Stimulated activated naive CD4-positive, alpha-beta T cell (primary cell): Measurements from ENCODE around the gene GPRIN1.
"Not testable (repeated sequence)": the region's sequence is repeated elsewhere in the genome, so short reads cannot be mapped to it uniquely, and the experiment has no call there.

Experiments
- DNase-seq, 6 experiments: peaks; one replicate each; lab custom pipeline; 2025; lab: John Stamatoyannopoulos, UW

The GPRIN1 gene

DNA sequence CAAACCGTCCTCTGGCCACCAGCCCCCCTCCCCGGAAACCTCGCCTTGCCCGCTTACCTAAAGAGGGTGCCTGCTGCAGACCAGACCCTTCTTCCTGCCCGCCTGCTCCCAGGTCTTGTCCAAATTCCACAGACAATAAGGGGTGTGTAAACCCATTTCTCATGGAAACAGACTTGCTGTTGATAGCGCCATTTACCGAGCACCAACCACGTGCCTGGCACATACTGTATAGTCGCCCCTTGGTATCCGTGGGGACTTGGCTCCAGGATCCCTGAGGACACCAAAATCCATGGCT, 35.7 kb downstream of the GPRIN1 start:
- DNase-seq = no peak

DNA sequence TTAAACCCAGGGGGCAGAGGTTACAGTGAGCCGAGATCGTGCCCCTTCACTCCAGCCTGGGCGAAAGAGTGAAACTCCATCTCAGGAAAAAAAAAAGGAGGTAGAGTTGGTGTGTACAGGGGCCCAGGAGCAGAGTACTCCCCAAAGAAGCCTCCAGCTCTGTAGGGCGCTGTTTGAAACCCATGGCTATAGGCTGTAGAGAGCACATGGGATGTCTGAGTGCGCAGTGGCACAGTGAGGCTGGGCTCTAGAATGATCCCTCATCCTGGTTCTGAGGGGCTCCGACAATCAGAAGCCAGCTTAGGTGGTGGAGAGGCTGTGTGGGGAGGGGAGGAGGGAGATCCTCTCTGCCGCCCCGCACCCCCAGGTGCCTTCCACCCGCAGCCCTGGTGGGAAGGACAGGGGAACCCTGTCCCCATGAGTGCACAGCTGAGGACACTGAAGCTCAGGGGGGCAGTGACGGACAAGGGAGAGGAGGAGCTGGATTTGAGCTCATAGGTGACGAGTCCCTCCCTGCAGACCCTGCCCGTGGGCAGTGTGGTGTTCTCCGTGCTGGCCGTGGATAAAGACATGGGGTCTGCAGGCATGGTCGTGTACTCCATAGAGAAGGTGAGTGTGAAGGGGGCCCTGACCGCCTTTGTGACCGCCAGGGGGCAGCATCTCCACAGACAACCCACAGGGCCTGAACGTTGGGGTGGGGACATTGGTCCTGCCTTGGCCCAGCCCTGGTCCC, 36.2 kb downstream of the GPRIN1 start:
- DNase-seq = peak; percentile 22 to 81 (median 64)

DNA sequence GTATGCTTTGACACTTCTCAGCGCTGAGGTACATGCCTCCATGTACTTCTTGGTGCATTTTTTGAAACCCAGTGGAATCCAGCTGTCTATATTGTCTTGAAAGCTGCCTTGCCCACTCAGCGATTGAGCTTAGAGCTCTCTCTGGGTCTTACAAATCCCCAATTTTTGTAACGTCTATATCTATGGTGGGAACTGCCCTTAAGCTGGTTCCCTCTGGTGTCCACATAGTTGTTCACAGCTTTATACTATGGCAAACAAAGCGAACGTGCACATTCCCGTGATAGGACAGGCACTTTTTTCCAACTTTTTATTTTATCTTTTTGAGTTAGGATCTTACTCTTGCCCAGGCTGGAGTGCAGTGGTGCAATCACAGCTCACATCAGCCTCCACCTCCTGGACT, 39.9 kb downstream of the GPRIN1 start:
- no peak for DNase-seq

DNA sequence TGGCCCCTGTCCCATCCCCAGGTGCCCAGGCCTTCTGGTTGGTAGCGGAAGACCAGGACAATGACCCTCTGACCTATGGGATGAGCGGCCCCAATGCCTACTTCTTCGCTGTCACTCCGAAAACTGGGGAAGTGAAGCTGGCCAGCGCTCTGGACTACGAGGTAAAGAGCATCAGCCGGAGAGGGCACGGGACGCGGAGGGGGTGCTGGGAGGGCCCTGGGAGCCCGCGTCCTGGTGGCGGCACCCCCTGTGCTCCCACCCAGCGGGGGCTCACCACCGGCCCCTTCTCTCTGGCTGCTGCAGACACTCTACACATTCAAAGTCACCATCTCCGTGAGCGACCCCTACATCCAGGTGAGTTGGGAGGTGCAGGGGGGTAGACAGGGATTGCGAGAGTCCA, 41.3 kb downstream of the GPRIN1 start:
- no peak for DNase-seq

DNA sequence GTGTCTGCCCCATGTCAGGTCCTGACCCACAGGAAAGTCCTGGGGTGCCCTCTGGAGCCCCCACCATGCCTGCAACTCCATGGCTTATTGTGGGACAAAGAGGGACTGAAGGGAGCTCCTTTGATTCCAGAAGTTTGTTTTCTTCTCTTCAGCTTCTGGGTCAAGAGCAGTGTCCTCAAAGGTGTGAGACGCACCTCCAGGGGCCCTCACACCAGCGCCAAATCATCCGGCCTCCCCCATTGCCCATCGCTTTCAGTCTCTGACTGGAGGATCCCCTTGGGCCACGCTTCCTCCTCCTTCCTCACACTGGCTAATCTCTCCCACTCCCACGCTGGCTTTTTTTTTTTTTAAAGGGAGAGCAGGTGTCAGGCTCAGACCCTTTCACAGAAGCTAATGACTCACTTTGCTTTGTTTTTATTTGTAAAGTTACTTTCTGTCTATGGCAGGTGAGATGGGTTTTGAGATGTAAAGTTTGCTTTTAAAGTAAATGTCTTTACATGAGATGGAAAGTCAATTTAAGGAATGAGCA, 44.1 kb downstream of the GPRIN1 start:
- DNase-seq = no peak

DNA sequence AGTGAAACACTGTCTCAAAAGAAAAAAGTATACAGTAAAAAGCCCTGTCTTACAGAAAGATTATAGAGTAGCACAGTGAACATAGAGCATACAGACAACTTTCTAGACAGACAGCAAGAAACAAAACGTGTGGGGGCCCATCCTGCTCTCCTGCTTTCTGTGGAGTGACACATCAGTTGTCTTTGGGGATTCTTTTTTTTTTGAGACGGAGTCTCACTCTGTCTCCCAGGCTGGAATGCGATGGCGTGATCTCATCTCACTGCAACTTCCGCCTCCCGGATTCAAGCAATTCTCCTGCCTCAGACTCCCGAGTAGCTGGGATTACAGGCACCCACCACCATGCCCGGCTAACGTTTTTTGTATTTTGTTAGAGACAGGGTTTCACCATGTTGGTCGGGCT, 46.0 kb downstream of the GPRIN1 start:
- DNase-seq = no peak

DNA sequence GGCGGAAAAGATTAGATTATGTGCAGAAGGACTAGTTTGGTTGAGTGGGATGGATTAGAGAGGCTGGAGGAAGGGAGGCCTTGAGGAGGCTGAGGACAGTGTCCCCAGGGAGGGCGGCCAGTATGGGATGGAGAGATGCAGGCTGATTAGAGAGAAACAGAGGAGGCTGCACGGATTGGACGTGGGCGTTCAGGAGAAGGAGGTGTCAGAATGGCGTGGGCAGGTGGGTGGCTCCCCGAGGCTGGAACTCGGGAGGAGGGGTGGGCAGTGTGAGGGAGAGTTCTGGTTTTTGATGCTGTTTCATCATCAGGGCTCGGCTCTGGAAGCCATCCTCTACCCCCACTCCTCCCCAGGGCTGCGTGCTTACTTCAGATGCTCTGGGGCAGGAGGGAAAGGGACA, 47.8 kb downstream of the GPRIN1 start:
- DNase-seq = no peak

DNA sequence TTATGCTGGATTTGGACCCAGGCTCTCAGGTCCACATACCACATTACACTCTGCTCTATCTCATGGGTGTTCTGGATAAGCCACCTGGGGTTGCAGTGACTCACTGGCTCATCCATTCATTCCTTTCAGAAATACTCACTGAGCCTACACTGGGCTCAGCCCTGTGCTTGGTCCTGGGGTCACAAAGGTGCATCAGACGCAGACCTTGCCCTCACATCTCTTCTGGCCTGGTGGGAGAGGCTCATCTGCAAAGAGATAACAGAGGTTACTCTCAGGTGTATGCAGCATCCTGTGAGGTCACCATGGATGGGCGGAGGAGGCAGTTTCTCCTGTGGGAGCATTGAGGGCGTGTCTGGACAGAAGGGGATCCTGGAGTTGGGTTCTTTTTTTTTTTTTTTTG, 48.7 kb downstream of the GPRIN1 start:
- no peak for DNase-seq

DNA sequence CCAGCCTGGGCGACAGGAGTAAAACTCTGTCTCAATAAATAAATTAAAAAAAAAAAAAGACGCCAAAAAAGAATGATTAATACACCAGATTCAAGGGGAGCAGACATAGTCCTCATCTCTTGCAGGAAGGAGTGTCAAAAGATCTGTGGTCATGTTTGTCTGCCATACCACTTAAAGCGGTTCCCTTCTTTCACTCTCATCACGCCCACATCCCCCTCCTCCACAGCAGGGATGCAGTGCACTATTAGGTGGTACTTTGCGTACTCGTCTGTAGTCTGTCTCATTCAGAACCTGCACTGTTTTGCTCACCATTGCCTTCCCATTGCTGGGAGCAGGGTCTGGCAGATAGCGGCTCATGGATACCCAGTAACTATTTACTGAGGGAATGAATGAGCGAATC, 49.6 kb downstream of the GPRIN1 start:
- DNase-seq = peak in 2 of 6 experiments; percentile 11

DNA sequence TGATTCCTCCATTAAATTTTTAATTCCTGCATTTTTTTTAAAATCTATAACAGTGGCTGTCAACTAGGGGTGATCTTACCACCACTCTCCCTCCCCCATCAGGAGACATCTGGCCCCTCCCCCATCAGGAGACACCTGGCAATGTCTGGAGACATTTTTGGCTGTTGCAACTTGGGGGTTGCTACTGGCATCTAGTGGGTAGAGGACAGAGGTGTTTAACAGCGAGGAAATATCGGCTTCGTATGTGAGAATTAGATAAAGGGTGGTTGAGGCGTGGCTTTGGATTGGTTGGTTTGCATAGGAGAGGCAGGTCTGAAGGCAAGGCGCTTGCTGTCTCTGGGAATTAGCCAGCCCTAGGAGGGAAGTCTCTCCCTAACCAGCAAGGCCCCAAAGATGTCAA, 50.3 kb downstream of the GPRIN1 start:
- peak in 5 of 6 experiments; percentile 7 to 45 (median 26) for DNase-seq

DNA sequence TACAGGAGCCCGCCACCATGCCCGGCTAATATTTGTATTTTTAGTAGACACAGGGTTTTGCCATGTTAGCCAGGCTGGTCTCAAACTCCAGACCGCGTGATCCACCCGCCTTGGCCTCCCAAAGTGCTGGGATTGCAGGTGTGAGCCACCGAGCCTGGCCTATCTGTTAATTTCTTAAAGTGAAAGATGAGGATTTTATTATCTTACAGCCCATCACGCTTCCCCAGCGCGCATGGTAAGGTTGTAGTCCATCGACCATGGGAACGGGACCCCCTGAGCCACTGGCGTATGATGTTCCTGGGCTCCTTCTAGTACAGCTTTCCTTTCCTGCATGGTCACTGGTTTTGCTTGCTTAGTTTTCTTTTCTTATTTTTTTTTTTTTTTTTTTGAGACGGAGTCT, 52.1 kb downstream of the GPRIN1 start:
- DNase-seq = no peak

DNA sequence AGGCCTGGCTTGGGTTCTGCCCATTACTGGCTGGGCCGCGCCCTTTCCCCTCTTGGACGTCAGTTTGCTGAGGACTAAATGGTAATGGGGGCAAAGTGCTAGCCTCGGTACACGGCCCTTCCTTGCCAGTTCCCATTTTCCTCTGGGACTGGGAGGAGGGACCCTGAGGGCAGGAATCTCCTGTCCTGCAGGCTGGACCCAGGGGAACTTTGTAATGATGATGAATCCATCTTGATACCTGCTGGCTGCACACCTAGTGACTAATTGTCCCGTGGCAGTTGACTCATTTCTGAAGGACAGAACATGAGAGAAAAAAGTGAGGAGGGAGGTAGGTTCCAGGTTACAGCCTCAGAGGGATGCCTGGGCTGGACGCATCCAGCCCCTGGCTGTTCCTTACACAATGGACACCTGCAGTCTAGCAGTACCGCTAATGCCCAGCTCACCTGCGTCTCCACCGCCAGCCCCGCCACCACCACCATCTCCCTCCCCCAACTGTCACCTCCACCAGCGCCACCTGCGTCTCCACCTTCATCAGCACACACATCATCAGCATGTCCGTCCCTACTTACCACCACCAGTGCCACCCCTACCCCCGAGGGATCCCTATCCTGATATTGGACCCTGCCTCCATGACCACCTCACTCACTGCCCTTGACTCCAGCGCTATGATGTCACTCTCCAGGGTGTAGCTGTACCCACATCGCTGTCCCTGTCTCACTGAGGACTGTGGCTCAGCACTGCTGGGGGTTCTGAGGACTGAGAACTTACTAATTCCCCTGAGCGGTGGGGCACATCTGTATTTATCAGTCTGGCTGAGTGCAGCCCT, 56.5 kb downstream of the GPRIN1 start:
- no peak for DNase-seq

DNA sequence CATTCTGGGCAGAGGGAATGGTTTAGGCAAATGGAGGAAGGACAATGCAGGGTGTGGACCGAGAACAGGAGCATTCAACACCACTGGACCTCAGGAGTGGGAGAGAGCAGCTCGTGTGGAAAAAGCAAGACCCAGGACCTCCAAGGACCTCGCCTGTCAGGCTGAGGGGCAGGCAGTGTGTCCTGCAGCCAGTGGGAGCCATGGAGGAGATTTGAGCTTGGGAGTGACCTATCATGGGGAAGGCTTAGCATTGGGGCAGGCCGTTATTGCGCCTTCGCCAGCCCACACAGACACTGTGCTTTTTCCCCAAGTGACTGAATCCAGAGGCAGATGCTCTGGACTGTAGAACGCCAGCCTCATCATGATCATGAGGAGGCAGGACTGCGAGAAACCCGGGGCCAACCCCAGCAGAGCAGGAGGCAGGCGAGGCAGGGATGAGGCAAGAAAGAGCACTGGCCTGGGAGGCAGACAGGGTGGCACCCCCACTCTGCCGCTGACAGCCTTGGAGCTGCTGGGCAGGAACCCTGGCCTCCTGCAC, 57.6 kb downstream of the GPRIN1 start:
- DNase-seq = no peak

DNA sequence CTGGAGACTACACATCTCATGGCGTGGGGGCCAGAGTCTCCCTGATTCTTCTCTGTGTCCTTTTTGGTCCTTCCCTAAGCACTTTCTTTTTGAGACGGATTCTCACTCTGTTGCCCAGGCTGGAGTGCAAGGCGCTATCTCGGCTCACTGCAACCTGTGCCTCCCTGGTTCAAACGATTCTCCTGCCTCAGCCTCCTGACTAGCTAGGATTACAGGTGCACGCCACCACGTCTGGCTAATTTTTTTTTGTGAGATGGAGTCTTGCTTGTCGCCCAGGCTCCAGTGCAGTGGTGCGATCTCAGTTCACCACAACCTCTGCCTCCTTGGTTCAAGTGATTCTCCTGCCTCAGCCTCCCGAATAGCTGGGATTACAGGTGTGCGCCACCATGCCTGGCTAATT, 59.0 kb downstream of the GPRIN1 start:
- not testable (repeated sequence) for DNase-seq

DNA sequence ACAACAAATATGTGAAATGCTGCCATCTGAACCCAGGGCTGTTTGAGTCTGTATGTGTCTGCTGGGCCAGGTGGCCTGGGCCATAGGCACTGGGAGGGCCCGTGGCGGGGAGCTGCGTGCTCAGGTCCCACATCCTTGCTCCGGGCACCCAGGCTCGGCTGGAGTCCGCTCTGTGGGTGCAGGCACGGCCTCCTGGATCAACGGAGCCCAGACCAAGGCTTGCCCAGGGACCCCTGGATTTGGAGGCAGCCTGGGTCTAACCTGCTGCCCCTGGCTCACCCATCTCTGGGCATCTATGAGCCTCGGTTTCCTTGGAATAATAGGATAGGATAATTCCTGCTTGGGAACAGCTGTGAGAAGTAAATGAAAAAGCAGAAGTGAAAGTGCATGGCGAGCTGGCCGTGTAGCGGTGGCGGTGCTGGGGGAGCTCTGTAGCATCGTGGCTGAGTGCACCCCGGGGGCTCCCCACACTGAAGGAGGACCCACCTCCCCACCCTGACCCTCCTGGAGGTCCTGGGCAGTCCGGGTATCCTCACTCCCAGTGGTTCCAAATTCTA, 59.6 kb downstream of the GPRIN1 start:
- no peak for DNase-seq

DNA sequence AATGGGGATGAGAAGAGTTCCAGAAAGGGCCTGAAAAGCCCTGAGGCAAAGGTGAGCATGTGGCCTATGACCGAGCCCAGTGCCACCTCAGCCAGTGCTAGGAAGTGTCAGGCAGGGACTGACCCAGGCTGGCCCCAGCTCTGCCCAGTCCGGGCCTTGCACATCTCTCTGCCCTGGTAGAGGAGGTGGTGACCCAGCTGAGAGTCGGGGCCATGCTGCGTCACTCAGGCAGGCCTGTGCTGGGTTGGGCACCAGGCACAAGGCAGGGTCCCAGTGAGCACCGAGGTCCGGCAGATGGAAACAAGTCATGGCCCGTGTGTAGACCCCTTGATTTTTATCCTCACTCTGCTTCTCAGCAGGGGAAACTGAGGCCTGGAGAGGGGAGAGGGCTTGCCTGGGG, 60.1 kb downstream of the GPRIN1 start:
- no peak for DNase-seq

DNA sequence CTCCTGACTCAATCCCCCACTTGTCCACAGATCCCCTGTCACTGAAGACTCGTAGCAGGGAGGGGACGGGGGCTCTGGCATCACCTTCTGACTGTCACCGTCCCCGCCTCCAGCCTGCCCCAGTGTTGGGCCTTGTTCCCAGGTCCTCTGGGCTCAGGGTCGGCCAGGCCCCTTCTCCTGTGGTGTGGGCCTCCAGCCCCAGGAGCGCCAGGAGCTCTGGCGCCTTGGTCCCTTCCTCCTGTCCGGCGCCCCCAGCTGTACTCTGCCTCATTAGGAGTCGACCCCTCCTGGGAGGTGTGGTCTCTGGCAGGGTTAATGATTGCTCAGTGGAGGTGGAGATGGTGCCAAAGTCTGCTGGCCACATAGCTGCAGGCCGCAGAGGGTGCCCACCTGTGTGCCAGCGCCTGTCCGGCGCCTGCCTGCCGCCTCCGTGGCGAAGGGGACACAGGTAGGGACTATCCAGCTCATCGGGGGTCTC, 61.0 kb downstream of the GPRIN1 start, which contains the start of gene CDHR2:
TSS of gene CDHR2 (plus strand) at position 376 of the 478 bp plus-strand sequence. CDS start 16,011 bp downstream, outside the sequence.
- DNase-seq = no peak

DNA sequence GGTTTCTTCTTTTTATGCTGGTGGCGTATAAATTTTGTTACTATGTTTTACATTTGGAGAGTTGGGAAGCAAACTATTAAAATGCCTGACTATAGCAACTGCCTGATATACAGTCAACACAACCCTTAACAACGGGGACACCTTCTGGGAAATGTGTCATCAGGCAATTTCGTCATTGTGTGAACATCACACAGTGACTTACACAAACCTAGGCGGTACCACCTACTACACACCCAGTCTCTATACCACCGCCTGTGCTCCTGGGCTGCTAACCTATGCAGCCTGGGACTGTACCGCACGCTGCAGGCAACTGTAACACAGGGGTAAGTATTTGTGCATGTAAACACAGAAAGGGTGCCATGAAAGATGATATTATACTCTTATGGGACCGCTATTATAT, 62.2 kb downstream of the GPRIN1 start:
- DNase-seq = peak in 1 of 6 experiments; percentile 11
